C4-2B (cell line): Measurements from ENCODE around the gene CFAP99.
"Not testable (repeated sequence)": the region's sequence is repeated elsewhere in the genome, so short reads cannot be mapped to it uniquely, and the experiment has no call there.

Source experiments
- CTCF ChIP-seq: fragments of 450-650 bp; conservative IDR thresholded peaks from 2 replicates; pipeline ENCODE4 v1.5.1; 2017; ENCODE audit warnings: mild to moderate bottlenecking
- ZFX ChIP-seq: fragments of 450-650 bp; IDR thresholded peaks from 2 replicates; pipeline ENCODE4 v1.6.1; 2017

- not testable (repeated sequence) for TF ChIP-seq ZFX, CTCF
These were observed 36.0 kb upstream of the CFAP99 start for GRCh38 chr4:2382769-2383202.
